ENCODE data around the gene HES7.
"Not testable (repeated sequence)": the region's sequence is repeated elsewhere in the genome, so short reads cannot be mapped to it uniquely, and the experiment has no call there.

DNA sequence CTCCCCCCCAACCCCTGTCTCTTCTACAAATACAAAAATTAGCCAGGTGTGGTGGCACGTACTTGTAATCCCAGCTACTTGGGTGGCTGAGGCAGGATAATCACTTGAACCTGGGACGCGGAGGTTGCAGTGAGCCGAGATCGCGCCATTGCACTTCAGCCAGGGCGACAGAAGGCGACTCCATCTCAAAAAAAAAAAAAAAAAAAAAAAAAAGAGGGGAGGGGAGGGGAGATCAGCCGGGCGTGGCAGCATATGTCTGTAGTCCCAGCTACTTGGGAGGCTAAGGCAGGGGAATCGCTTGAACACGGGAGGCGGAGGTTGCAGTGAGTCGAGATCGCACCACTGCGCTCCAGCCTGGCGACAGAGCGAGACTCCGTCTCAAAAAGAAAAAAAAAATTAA is 46.3 kb upstream of the HES7 start:
- TF ChIP-seq, protein P1, sequence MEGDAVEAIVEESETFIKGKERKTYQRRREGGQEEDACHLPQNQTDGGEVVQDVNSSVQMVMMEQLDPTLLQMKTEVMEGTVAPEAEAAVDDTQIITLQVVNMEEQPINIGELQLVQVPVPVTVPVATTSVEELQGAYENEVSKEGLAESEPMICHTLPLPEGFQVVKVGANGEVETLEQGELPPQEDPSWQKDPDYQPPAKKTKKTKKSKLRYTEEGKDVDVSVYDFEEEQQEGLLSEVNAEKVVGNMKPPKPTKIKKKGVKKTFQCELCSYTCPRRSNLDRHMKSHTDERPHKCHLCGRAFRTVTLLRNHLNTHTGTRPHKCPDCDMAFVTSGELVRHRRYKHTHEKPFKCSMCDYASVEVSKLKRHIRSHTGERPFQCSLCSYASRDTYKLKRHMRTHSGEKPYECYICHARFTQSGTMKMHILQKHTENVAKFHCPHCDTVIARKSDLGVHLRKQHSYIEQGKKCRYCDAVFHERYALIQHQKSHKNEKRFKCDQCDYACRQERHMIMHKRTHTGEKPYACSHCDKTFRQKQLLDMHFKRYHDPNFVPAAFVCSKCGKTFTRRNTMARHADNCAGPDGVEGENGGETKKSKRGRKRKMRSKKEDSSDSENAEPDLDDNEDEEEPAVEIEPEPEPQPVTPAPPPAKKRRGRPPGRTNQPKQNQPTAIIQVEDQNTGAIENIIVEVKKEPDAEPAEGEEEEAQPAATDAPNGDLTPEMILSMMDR (IDR thresholded peaks at IDR 0.05 in 2 of 3, conservative IDR thresholded peaks at IDR 0.05 in 1 of 3; ENCODE audit: borderline replicate concordance in 1 of 3, insufficient read depth in 1 of 3, low read depth in 2 of 3, low read length in 2 of 3), result not testable (repeated sequence)
- not testable (repeated sequence) for TF ChIP-seq RAD21 (IDR thresholded peaks at IDR 0.05; ENCODE audit: low read depth); EZH2 (IDR thresholded peaks at IDR 0.05); EZH2phosphoT487 (IDR thresholded peaks at IDR 0.05; ENCODE audit: borderline replicate concordance); YY1 (IDR thresholded peaks at IDR 0.05; ENCODE audit: extremely low read depth, insufficient replicate concordance, low read depth, low read length); SP1 (IDR thresholded peaks at IDR 0.05; ENCODE audit: low read depth); POLR2A (IDR thresholded peaks at IDR 0.05; ENCODE audit: borderline replicate concordance, extremely low read depth, insufficient read depth, insufficient read length); POLR2AphosphoS5 (IDR thresholded peaks at IDR 0.05; ENCODE audit: low read depth, low read length); SIN3A (IDR thresholded peaks at IDR 0.05; ENCODE audit: low read depth); FOSL1 (IDR thresholded peaks at IDR 0.05; ENCODE audit: low read depth); ZFX (IDR thresholded peaks at IDR 0.05)
- TF ChIP-seq, protein P2, sequence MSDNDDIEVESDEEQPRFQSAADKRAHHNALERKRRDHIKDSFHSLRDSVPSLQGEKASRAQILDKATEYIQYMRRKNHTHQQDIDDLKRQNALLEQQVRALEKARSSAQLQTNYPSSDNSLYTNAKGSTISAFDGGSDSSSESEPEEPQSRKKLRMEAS (IDR thresholded peaks at IDR 0.05), result not testable (repeated sequence)
- TF ChIP-seq, protein P3, sequence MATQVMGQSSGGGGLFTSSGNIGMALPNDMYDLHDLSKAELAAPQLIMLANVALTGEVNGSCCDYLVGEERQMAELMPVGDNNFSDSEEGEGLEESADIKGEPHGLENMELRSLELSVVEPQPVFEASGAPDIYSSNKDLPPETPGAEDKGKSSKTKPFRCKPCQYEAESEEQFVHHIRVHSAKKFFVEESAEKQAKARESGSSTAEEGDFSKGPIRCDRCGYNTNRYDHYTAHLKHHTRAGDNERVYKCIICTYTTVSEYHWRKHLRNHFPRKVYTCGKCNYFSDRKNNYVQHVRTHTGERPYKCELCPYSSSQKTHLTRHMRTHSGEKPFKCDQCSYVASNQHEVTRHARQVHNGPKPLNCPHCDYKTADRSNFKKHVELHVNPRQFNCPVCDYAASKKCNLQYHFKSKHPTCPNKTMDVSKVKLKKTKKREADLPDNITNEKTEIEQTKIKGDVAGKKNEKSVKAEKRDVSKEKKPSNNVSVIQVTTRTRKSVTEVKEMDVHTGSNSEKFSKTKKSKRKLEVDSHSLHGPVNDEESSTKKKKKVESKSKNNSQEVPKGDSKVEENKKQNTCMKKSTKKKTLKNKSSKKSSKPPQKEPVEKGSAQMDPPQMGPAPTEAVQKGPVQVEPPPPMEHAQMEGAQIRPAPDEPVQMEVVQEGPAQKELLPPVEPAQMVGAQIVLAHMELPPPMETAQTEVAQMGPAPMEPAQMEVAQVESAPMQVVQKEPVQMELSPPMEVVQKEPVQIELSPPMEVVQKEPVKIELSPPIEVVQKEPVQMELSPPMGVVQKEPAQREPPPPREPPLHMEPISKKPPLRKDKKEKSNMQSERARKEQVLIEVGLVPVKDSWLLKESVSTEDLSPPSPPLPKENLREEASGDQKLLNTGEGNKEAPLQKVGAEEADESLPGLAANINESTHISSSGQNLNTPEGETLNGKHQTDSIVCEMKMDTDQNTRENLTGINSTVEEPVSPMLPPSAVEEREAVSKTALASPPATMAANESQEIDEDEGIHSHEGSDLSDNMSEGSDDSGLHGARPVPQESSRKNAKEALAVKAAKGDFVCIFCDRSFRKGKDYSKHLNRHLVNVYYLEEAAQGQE (IDR thresholded peaks at IDR 0.05; ENCODE audit: low read depth), result not testable (repeated sequence)
- TF ChIP-seq, protein P4, sequence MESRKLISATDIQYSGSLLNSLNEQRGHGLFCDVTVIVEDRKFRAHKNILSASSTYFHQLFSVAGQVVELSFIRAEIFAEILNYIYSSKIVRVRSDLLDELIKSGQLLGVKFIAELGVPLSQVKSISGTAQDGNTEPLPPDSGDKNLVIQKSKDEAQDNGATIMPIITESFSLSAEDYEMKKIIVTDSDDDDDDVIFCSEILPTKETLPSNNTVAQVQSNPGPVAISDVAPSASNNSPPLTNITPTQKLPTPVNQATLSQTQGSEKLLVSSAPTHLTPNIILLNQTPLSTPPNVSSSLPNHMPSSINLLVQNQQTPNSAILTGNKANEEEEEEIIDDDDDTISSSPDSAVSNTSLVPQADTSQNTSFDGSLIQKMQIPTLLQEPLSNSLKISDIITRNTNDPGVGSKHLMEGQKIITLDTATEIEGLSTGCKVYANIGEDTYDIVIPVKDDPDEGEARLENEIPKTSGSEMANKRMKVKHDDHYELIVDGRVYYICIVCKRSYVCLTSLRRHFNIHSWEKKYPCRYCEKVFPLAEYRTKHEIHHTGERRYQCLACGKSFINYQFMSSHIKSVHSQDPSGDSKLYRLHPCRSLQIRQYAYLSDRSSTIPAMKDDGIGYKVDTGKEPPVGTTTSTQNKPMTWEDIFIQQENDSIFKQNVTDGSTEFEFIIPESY (IDR thresholded peaks at IDR 0.05; ENCODE audit: extremely low read depth, insufficient replicate concordance, low read length), result not testable (repeated sequence)
